ENCODE results near the gene PFKFB1.
A peak's percentile ranks its signal among the peaks of the same experiment; 100 is the strongest.

PFKFB1 gene

DNA sequence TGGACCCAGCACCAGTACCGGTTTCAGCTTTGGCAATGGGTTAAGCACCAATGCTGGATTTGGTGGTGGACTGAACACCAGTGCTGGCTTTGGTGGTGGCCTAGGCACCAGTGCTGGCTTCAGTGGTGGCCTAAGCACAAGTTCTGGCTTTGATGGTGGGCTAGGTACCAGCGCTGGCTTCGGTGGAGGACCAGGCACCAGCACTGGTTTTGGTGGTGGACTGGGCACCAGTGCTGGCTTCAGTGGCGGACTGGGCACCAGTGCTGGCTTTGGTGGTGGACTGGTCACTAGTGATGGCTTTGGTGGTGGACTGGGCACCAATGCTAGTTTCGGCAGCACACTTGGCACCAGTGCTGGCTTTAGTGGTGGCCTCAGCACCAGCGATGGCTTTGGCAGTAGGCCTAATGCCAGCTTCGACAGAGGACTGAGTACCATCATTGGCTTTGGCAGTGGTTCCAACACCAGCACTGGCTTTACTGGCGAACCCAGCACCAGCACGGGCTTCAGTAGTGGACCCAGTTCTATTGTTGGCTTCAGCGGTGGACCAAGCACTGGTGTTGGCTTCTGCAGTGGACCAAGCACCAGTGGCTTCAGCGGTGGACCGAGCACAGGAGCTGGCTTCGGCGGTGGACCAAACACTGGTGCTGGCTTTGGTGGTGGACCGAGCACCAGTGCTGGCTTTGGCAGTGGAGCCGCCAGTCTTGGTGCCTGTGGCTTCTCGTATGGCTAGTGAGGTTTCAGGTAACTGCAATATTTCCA lies 63.5 kb downstream of the PFKFB1 start:
- no peak for DNase-seq (ENCODE audit: extremely low read depth, low read depth)
- H3K4me3 ChIP-seq (replicated peaks; ENCODE audit: low read depth, low read length): no peak overlapping the region
- TF ChIP-seq, protein P1, sequence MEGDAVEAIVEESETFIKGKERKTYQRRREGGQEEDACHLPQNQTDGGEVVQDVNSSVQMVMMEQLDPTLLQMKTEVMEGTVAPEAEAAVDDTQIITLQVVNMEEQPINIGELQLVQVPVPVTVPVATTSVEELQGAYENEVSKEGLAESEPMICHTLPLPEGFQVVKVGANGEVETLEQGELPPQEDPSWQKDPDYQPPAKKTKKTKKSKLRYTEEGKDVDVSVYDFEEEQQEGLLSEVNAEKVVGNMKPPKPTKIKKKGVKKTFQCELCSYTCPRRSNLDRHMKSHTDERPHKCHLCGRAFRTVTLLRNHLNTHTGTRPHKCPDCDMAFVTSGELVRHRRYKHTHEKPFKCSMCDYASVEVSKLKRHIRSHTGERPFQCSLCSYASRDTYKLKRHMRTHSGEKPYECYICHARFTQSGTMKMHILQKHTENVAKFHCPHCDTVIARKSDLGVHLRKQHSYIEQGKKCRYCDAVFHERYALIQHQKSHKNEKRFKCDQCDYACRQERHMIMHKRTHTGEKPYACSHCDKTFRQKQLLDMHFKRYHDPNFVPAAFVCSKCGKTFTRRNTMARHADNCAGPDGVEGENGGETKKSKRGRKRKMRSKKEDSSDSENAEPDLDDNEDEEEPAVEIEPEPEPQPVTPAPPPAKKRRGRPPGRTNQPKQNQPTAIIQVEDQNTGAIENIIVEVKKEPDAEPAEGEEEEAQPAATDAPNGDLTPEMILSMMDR (IDR thresholded peaks at IDR 0.05; ENCODE audit: low read depth, low read length, missing control alignments): no peak

DNA sequence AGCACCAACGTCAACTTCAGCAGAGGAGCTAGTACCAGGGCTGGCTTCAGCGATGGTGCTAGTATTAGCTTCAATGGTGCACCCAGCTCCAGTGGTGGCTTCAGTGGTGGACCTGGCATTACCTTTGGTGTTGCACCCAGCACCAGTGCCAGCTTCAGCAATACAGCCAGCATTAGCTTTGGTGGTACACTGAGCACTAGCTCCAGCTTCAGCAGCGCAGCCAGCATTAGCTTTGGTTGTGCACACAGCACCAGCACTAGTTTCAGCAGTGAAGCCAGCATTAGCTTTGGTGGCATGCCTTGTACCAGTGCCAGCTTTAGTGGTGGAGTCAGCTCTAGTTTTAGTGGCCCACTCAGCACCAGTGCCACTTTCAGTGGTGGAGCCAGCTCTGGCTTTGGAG lies 65.1 kb downstream of the PFKFB1 start:
- TF ChIP-seq, protein P1 (IDR thresholded peaks at IDR 0.05; ENCODE audit: low read depth, low read length, missing control alignments): no peak
- H3K4me3 ChIP-seq (replicated peaks; ENCODE audit: low read depth, low read length): no peak overlapping the region
- no peak for DNase-seq (ENCODE audit: extremely low read depth, low read depth)

DNA sequence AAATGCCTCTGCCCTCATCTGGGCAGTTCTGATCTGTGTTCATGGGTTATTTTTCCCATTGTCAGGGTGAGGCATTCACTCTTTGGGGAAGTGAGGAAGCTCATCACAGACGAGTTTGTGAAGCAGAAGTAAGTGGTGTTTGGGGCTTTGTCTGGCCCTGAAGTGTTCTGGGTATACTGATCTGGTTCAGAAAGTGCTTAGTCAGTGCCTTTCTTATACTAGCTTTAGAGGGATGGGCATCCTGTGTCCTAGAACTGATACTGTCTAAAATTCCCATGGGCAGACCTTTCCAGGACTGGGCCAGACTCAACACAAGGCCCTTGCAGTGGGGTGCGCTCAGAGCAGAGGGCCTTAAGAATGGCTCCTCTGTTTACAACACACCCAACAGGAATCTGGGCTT lies 67.0 kb downstream of the PFKFB1 start:
- TF ChIP-seq, protein P1 (IDR thresholded peaks at IDR 0.05; ENCODE audit: low read depth, low read length, missing control alignments): no peak
- no peak for DNase-seq (ENCODE audit: extremely low read depth, low read depth)
- H3K4me3 ChIP-seq (replicated peaks; ENCODE audit: low read depth, low read length): no peak overlapping the region

DNA sequence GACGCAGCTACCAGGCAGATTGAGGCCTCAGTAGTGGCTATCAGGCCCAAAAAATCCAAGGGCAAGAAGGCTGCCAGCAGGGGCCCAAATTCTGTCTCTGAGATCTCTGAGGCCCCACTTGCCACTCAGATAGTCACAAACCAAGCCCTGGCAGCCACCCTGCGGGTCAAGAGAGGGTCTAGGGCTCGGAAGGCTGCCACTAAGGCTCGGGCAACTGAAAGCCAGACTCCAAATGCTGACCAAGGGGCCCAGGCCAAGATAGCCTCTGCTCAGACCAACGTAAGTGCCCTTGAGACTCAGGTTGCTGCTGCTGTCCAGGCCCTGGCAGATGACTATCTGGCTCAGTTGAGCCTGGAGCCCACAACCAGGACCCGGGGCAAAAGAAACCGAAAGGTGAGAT lies 70.6 kb downstream of the PFKFB1 start:
- TF ChIP-seq, protein P1 (IDR thresholded peaks at IDR 0.05; ENCODE audit: low read depth, low read length, missing control alignments): no peak
- DNase-seq (ENCODE audit: extremely low read depth, low read depth): no peak

DNA sequence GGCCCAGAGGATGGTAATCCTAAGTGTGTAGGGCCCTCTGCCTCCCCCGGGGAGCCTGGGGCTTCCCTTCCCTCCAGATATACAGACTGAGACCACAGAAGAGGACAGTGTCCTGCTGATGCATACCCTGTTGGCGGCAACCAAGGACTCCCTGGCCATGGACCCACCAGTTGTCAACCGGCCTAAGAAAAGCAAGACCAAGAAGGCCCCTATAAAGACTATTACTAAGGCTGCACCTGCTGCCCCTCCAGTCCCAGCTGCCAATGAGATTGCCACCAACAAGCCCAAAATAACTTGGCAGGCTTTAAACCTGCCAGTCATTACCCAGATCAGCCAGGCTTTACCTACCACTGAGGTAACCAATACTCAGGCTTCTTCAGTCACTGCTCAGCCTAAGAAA lies 71.4 kb downstream of the PFKFB1 start:
- H3K4me3 ChIP-seq (replicated peaks; ENCODE audit: low read depth, low read length): no peak overlapping the region
- TF ChIP-seq, protein P1 (IDR thresholded peaks at IDR 0.05; ENCODE audit: low read depth, low read length, missing control alignments): no peak
- no peak for DNase-seq (ENCODE audit: extremely low read depth, low read depth)

More for the DNA sequence above, 70.6 kb downstream of the PFKFB1 start:
- no peak overlapping the region for H3K4me3 ChIP-seq (replicated peaks; ENCODE audit: low read depth, low read length)

DNA sequence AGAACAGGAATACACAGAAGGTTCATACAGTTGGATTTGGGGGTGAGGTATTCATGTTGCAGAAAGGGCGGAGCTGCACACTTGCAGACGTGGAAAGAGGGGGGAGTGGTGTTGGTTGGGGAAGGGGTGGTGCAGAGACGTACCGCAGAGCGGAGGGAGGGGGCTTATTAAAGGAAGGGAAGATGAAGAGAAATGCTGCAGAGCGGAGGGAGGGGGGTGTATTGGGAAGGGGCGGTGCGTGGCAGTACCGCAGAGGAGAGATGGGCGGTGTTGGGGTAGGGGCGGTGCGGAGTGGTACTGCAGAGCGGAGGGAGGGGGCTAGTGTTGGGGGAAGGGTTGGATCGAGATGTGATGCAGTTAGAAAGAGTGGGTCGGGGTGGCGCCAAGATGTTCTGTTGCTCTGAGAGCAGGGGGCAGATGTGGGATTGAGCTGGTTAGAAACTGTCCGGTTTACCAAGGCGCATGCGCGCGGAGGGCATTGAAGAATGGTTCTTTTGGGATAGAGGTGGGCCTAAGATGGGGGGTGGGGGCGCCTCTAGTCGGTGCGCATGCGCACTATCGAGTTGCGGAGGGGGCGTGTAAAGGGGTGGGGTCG lies 72.5 kb downstream of the PFKFB1 start:
- H3K4me3 ChIP-seq (replicated peaks; ENCODE audit: low read depth, low read length): peak overlapping the region; percentile 56
- TF ChIP-seq, protein P1 (IDR thresholded peaks at IDR 0.05; ENCODE audit: low read depth, low read length, missing control alignments): no peak
- peak; percentile 10 for DNase-seq (ENCODE audit: extremely low read depth, low read depth)
